Retinal pigment epithelial cell (primary cell): ENCODE data around the gene SCN5A.

Source experiments
- DNase-seq: peaks from one replicate; pipeline ENCODE4 v3.0.0-alpha.2; 2010; ENCODE audit warnings: low read depth
- H3K4me3 ChIP-seq: 2 replicates; pipeline ENCODE4 v1.5.1; 2011; ENCODE audit warnings: mild to moderate bottlenecking, low read length, control low read depth, moderate library complexity
- TF ChIP-seq, protein P1 (sequence below): conservative IDR thresholded peaks from 2 replicates; pipeline ENCODE4 v1.5.1; 2011; ENCODE audit warnings: low read depth, low read length, control low read depth, inconsistent platforms

The SCN5A gene

DNA sequence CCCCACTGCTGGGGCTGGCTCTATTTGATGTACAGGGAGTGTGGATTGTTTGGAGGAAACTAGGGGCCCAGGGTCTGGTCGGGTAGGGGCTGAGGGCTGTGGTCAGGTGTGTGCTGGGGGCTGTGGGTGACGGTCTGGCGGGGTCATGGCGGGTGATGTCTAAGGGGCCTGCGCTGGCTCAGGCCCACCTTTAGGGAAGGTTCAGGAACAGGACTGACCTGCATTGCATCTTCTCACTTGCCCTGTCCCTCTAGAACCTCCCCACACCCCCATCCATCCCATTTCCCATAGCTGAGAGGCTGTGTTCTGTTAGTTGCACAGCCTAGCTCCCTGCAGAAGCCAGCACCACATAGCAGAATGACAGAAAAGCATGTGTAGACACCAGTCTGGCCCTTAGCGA, 39.1 kb downstream of the SCN5A start:
- no peak overlapping the region for H3K4me3 ChIP-seq
- TF ChIP-seq, protein P1, sequence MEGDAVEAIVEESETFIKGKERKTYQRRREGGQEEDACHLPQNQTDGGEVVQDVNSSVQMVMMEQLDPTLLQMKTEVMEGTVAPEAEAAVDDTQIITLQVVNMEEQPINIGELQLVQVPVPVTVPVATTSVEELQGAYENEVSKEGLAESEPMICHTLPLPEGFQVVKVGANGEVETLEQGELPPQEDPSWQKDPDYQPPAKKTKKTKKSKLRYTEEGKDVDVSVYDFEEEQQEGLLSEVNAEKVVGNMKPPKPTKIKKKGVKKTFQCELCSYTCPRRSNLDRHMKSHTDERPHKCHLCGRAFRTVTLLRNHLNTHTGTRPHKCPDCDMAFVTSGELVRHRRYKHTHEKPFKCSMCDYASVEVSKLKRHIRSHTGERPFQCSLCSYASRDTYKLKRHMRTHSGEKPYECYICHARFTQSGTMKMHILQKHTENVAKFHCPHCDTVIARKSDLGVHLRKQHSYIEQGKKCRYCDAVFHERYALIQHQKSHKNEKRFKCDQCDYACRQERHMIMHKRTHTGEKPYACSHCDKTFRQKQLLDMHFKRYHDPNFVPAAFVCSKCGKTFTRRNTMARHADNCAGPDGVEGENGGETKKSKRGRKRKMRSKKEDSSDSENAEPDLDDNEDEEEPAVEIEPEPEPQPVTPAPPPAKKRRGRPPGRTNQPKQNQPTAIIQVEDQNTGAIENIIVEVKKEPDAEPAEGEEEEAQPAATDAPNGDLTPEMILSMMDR: no peak
- DNase-seq: no peak

DNA sequence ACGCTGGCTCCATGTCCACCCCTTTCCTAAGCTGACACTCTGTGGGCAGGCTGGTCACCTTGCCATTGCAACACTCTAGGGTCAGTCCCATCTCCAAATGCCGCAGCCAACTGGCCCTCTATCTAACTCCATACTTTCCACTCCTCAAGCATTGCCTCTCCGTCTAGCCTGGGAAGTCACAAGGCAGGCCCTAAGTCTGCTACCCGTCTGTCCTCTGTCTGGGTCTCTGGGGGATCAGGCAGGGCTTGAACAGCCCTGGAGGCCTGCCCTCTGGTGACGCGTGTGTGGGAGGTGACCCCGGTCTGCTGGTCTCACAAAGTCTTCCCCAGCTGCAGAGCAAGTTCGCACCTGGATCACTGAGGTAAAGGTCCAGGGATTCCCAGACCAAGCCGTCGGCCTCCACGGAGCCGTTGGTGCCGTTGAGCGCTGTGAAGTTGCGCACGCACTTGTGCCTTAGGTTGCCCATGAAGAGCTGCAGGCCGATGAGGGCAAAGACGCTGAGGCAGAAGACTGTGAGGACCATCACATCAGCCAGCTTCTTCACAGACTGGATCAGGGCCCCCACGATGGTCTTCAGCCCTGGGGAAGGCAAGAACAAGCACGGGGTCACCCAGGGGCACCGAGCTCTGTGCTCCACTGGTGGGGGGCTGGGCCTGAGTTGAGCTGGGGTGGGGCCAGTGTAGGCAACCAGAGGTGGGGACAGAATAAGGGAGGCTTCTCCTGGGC, 39.9 kb downstream of the SCN5A start:
- H3K4me3 ChIP-seq: no peak overlapping the region
- no peak for DNase-seq
- TF ChIP-seq, protein P1: no peak

DNA sequence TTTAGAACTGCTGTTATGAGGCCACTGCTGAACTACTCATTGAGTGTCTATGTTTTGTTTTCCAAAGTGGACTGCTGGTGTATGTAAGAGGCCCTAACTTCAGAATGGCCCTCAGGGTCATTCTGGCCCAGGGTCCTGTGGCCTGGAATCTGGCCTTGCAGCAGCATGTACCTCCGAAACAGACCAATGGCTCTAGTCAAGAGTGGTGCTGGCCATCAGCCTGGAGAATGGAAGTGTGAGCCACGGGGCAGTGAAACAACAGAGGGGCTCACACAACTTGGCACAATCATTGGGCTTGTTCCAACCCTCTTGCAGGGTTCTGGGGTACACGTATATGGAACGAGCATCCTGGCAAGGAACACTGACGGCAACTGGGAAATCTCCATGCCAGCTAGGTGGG, 40.5 kb downstream of the SCN5A start:
- no peak overlapping the region for H3K4me3 ChIP-seq
- TF ChIP-seq, protein P1: no peak
- DNase-seq: no peak

DNA sequence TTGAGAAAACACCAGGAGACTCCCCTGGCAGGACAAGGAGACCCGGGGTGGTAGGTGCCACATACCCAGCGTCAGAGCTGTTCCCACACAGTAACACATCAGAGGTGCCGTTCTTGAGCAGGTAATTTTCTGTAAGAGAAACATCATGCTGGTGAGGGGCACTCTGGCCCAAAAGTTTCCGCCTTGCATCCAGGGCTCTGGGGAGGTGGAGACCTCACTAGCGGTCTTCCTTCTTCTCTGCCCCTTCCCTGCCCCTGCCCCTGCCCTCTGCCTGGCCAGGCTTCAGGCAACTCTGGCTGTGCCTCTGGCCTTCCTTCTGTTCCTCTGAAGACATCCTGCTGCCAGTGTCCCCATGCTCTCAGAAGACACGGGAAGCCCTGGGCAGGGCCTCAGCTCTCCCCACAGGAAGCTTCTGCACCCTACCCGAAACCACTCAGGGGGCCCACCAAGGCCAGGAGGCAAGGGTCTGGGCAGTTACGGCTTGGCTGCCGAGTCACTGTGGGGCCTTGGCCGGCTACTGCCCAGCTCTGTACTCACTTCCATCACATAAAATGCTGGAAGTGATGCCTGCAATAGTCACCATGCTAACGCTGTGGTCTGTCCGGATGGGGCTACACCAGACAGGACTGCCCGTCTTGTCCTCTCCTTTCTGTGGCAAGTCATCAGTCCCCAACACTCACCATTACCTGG, 41.3 kb downstream of the SCN5A start:
- TF ChIP-seq, protein P1: no peak
- H3K4me3 ChIP-seq: no peak overlapping the region
- DNase-seq: no peak

DNA sequence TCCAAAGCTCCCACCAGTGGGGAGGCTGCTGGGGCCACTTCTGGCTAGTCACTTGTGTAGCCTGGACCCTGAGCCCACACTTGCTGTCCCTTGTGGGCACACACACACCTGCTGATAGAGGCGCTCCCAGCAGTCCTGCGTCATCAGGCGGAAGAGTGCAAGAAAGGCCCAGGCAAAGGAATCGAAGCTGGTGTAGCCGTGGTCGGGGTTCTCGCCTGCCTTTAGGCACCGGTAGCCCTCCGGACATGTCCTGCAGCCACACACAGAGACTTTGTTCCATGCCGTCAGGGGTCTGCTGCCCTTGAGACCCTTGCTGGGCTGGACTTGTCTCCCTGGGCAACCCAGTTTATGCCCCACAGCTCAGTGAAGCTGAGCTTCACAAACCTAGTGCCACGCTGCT, 42.9 kb downstream of the SCN5A start:
- no peak overlapping the region for H3K4me3 ChIP-seq
- TF ChIP-seq, protein P1: no peak
- no peak for DNase-seq

DNA sequence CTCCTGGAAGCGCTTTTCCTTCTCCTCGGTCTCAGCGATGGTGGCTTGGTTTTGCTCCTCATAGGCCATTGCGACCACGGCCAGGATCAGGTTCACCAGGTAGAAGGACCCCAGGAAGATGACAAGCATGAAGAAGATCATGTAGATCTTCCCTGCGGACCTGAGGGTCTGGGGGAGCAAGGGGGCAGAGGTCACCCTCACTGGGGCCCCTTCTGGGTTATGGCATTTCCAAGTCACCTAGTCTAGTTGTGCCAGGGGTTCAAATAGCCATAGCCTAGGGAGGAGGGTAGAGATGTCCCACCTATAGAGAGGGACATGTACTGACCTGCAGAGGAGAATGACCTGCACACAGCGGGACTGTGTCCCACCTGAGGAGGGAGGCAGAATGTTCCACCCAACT, 43.5 kb downstream of the SCN5A start:
- no peak for DNase-seq
- no peak overlapping the region for H3K4me3 ChIP-seq
- TF ChIP-seq, protein P1: no peak

DNA sequence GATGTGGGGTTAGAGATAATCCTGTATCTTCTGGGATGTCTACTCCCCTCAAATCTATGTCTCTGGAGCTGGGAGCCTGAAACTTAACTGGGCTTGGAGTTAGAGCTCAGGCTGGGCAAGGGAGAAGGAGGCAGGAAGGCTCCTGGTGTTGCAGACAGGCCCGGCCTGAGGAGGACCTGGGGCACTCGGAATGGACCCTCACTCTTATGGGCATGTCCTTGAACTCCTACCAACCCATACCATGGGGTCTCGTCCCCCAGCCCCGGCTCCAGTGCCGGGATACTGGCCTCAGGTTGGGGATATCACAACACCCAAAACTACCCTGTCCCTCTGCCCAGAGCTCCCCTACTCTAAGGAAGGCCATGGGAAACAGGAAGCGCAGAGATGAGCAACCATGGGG, 45.2 kb downstream of the SCN5A start:
- TF ChIP-seq, protein P1: no peak
- H3K4me3 ChIP-seq: no peak overlapping the region
- DNase-seq: no peak
